HCT116 (cell line): ENCODE measurements around the gene TRIM38. TPM values are rescaled to one million over a fixed set of nuclear protein-coding genes. Genes with fewer than 3 reads are reported as not detected.

ENCODE experiments used
- ATAC-seq: fragments of 200-7000 bp; cut with Tn5 transposase; 2 replicates; pipeline ENCODE4 v1.9.1; 2020; ENCODE audit warnings: mild to moderate bottlenecking, moderate library complexity
- BruUV-seq: library from RNA; stranded (reverse); fragments of 400-500 nt; replicated peaks from 2 replicates; lab custom pipeline; 2021; lab: Mats Ljungman, UMichigan
- CTCF ChIA-PET: fragments of 300-600 bp; sonication (Branson Sonifier 250); formaldehyde crosslinking; loops from one replicate; lab custom pipeline; 2021; ENCODE audit warnings: antibody characterized with exemption; lab: Charles Lee
- POLR2A ChIA-PET: fragments of 300-600, 350-600 bp; sonication (Branson Sonifier 250); formaldehyde crosslinking; loops from one replicate; lab custom pipeline; 2021; ENCODE audit warnings: antibody characterized with exemption; lab: Charles Lee
- RAD21 ChIA-PET, 2 experiments: fragments of 300-600 bp; sonication (Branson Sonifier 250); formaldehyde crosslinking; loops; one replicate each; lab custom pipeline; 2023; ENCODE audit warnings: low total read pairs in 2 of 2; ENCODE audit not compliant: uncharacterized antibody in 2 of 2, unreplicated experiment in 2 of 2, low non-redundant PET in 1 of 2; lab: Charles Lee
- DNase-seq: peaks from one replicate; pipeline ENCODE4 v3.0.0-alpha.2; 2010; ENCODE audit warnings: low read depth, low spot score
- H2AFZ ChIP-seq: fragments of 200-600 bp; shearing (Covaris generic), sonication (generic); 2 replicates; pipeline ENCODE4 v1.6.1; 2017; ENCODE audit warnings: low read depth, mixed run types, mixed read lengths, antibody characterized with exemption, low read length; ENCODE audit not compliant: poor library complexity, severe bottlenecking
- H3K27ac ChIP-seq: 2 replicates; pipeline ENCODE4 v1.5.1; 2012; ENCODE audit warnings: low read depth, low read length
- H3K27me3 ChIP-seq: fragments of 200-600 bp; sonication (generic); 2 replicates; pipeline ENCODE4 v1.6.1; 2016; ENCODE audit warnings: mixed run types, low read length, mixed read lengths; ENCODE audit not compliant: insufficient read depth
- H3K36me3 ChIP-seq, 2 experiments: fragments of 200-500 bp in 1 of 2; fragments of 200-600 bp in 1 of 2; sonication (Bioruptor generic) in 1 of 2; sonication (generic) in 1 of 2; 2 replicates each; pipeline versions ENCODE4 v1.5.1 to v1.6.1; 2014 to 2016; ENCODE audit warnings: low read length in 2 of 2, inconsistent platforms in 1 of 2, mixed read lengths in 1 of 2, mixed run types in 1 of 2; ENCODE audit not compliant: insufficient read depth in 2 of 2, control insufficient read depth in 1 of 2
- H3K4me1 ChIP-seq, 2 experiments: fragments of 200-600 bp in 1 of 2; sonication (generic) in 1 of 2; 2 replicates each; pipeline versions ENCODE4 v1.5.1 to v1.6.1; 2012 to 2017; ENCODE audit warnings: low read length in 2 of 2, inconsistent platforms in 1 of 2, mild to moderate bottlenecking in 1 of 2, mixed read lengths in 1 of 2, mixed run types in 1 of 2, moderate library complexity in 1 of 2; ENCODE audit not compliant: insufficient read depth in 2 of 2, control insufficient read depth in 1 of 2
- H3K4me2 ChIP-seq: fragments of 200-600 bp; sonication (generic); 2 replicates; pipeline ENCODE4 v1.6.1; 2017; ENCODE audit warnings: mixed run types, low read length, mixed read lengths
- H3K4me3 ChIP-seq, 2 experiments: fragments of 200-600 bp in 1 of 2; sonication (generic) in 1 of 2; replicated peaks in 1 of 2; 2 replicates each; pipeline ENCODE4 v1.5.1; 2011 to 2016; ENCODE audit warnings: low read length in 2 of 2, control low read depth in 1 of 2, low read depth in 1 of 2, mild to moderate bottlenecking in 1 of 2, mixed read lengths in 1 of 2, mixed run types in 1 of 2
- H3K79me2 ChIP-seq: fragments of 200-600 bp; sonication (generic); 2 replicates; pipeline ENCODE4 v1.6.1; 2017; ENCODE audit warnings: mild to moderate bottlenecking, mixed run types, low read length, moderate library complexity, mixed read lengths; ENCODE audit not compliant: insufficient read depth
- H3K9ac ChIP-seq: fragments of 200-600 bp; sonication (generic); 2 replicates; pipeline ENCODE4 v1.6.1; 2016; ENCODE audit warnings: low read length, mixed read lengths
- H3K9me2 ChIP-seq: fragments of 200-600 bp; sonication (generic), shearing (Covaris generic); 2 replicates; pipeline ENCODE4 v1.6.1; 2017; ENCODE audit warnings: mixed run types, mild to moderate bottlenecking, moderate library complexity; ENCODE audit not compliant: insufficient read depth
- H3K9me3 ChIP-seq, 2 experiments: fragments of 200-500 bp in 1 of 2; fragments of 200-600 bp in 1 of 2; sonication (Bioruptor generic) in 1 of 2; sonication (generic) in 1 of 2; 2 replicates each; pipeline ENCODE4 v1.6.1; 2014 to 2017; ENCODE audit warnings: low read length in 2 of 2, mixed read lengths in 2 of 2, inconsistent platforms in 1 of 2, low read depth in 1 of 2, mild to moderate bottlenecking in 1 of 2, mixed run types in 1 of 2, moderate library complexity in 1 of 2; ENCODE audit not compliant: control insufficient read depth in 1 of 2, insufficient read depth in 1 of 2
- H4K20me1 ChIP-seq: fragments of 200-600 bp; sonication (generic), shearing (Covaris generic); 2 replicates; pipeline ENCODE4 v1.6.1; 2017; ENCODE audit warnings: mixed run types, mild to moderate bottlenecking, moderate library complexity; ENCODE audit not compliant: insufficient read depth
- CTCF ChIP-seq, 3 experiments: fragments of 200-600 bp in 1 of 3; sonication (generic) in 1 of 3; IDR thresholded peaks in 2 of 3; conservative IDR thresholded peaks in 1 of 3; 2 replicates each; pipeline ENCODE4 v1.5.1; 2012 to 2017; ENCODE audit warnings: low read depth in 2 of 3, low read length in 2 of 3, antibody characterized with exemption in 1 of 3, borderline replicate concordance in 1 of 3, control low read depth in 1 of 3, mild to moderate bottlenecking in 1 of 3, mixed read lengths in 1 of 3, mixed run types in 1 of 3, moderate library complexity in 1 of 3; ENCODE audit not compliant: insufficient read depth in 1 of 3
- EGR1 ChIP-seq: IDR thresholded peaks from 2 replicates; pipeline ENCODE4 v1.6.1; 2012; ENCODE audit warnings: low read depth
- EZH2 ChIP-seq: fragments of 200-600 bp; sonication (generic); IDR thresholded peaks from 2 replicates; pipeline ENCODE4 v1.6.1; 2017; ENCODE audit warnings: antibody characterized with exemption, mixed run types
- RAD21 ChIP-seq: IDR thresholded peaks from 2 replicates; pipeline ENCODE4 v1.6.1; 2012; ENCODE audit warnings: low read depth, mild to moderate bottlenecking
- SP1 ChIP-seq: IDR thresholded peaks from 2 replicates; pipeline ENCODE4 v1.6.1; 2012; ENCODE audit warnings: low read depth
- SRF ChIP-seq: IDR thresholded peaks from 2 replicates; pipeline ENCODE4 v1.6.1; 2012; ENCODE audit warnings: low read depth
- YY1 ChIP-seq: IDR thresholded peaks from 2 replicates; pipeline ENCODE4 v1.6.1; 2011; ENCODE audit warnings: low read length, low read depth, moderate library complexity, mild to moderate bottlenecking; ENCODE audit not compliant: insufficient replicate concordance; ENCODE audit errors: extremely low read depth
- ZFX ChIP-seq: fragments of 450-650 bp; IDR thresholded peaks from 2 replicates; pipeline ENCODE4 v1.6.1; 2017
- ZNF274 ChIP-seq: fragments of 200-500 bp; sonication (Bioruptor generic); IDR thresholded peaks from 2 replicates; pipeline ENCODE4 v1.6.1; 2014; ENCODE audit warnings: mild to moderate bottlenecking, low read depth, low read length, inconsistent platforms
- intact Hi-C: fragments of 100-400 bp; cut with micrococcal nuclease; formaldehyde crosslinking; loops from 2 replicates; pipeline ENCODE4 v1.10.0; 2022
- total RNA-seq: library from RNA; stranded (reverse); gene quantifications from one replicate; pipeline ENCODE4 v1.2.1, GENCODE V29; 2021; ENCODE audit not compliant: unreplicated experiment
- TF ChIP-seq, protein P1 (sequence below): IDR thresholded peaks from 2 replicates; pipeline ENCODE4 v1.6.1; 2011; ENCODE audit warnings: mild to moderate bottlenecking, low read length, moderate library complexity; ENCODE audit not compliant: insufficient replicate concordance; ENCODE audit errors: extremely low read depth
- TF ChIP-seq, protein P2 (sequence below): IDR thresholded peaks from 2 replicates; pipeline ENCODE4 v1.6.1; 2012; ENCODE audit warnings: low read depth

Gene TRIM38
- total RNA-seq, 1 experiment from 2014 or later = 9.6 TPM

GRCh38 chr6:25943887-25944286 is 18.7 kb upstream of the TRIM38 start:
- no peak overlapping the region for H3K4me2 ChIP-seq
- intact Hi-C loops = loop anchor here (2.0 to 10.0 kb wide), 4 partner anchors 155 to 722 kb away; partner anchors contain the start of gene CARMIL1
- no peak for ATAC-seq
- ChIA-PET CTCF (no interaction called here), POLR2A (no interaction called here), RAD21 (no interaction called here)
- H3K9me3 ChIP-seq = no peaks in the 10 kb centered on the region
- TF ChIP-seq SP1 = no peak
- no peak for TF ChIP-seq EZH2
- no peak for TF ChIP-seq SRF
- TF ChIP-seq ZNF274 = no peak
- no peak for TF ChIP-seq RAD21
- TF ChIP-seq YY1 = no peak
- no peak for TF ChIP-seq EGR1
- no peak for TF ChIP-seq ZFX
- no TSS peak for BruUV-seq
- H3K4me3 ChIP-seq = no peak overlapping the region
- no peak overlapping the region for H3K27ac ChIP-seq
- no peak for DNase-seq
- H3K27me3 ChIP-seq = no peaks in the 10 kb centered on the region
- no peak overlapping the region for H3K9ac ChIP-seq
- H3K36me3 ChIP-seq = no peaks in the 10 kb centered on the region
- H3K79me2 ChIP-seq = no peaks in the 10 kb centered on the region
- no peak overlapping the region for H2AFZ ChIP-seq
- H3K9me2 ChIP-seq = no peaks in the 10 kb centered on the region
- H4K20me1 ChIP-seq = no peaks in the 10 kb centered on the region
- no peaks in the 10 kb centered on the region for H3K4me1 ChIP-seq

DNA sequence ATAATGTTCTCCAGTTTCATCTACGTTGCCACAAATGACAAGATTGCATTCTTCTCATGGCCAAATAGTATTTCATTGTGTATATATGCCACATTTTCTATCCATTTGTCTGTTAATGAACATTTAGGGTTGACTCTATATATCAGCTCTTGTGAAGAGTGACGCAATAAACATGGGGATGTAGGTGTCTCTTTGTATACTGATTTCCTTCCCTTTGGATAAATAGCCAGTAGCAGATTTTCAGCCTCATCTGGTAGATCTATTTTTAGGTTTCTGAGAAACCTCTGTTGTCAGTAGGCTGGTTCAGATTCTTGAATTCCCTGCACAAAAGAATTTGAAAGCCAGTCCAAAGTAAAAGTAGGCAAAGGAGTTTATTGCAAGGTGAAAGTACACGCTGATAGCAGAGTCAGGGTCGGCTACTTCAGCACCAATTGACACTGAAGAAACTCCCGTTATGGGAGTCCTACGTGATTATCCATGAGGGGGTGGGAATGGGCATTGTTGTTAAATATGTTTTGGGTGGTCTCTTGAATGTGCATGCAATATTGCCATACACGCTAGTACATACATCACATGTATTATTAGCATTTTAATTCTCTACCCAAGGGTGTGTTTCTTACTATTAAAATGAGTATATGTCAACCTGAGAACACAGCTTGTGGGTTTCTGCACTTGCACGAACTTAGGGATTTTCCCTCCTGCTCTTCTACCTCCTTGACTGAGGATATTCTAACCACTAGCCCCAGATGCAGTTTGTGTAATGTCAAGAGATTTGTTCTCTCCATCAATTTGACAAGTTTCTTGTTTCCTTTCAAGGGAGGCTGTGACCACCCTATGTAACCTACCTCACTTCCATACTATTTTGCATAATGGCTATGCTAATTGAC is 17.7 kb upstream of the TRIM38 start:
- no peaks in the 10 kb centered on the region for H3K36me3 ChIP-seq
- no TSS peak for BruUV-seq
- no peaks in the 10 kb centered on the region for H3K79me2 ChIP-seq
- no peak overlapping the region for H3K27ac ChIP-seq
- H3K9me3 ChIP-seq = no peaks in the 10 kb centered on the region
- H4K20me1 ChIP-seq = no peaks in the 10 kb centered on the region
- H3K4me1 ChIP-seq = no peaks in the 10 kb centered on the region
- H3K27me3 ChIP-seq = no peaks in the 10 kb centered on the region
- H2AFZ ChIP-seq = no peak overlapping the region
- intact Hi-C loops = loop anchor here (5.0 to 10.0 kb wide), 2 partner anchors 670 to 723 kb away; partner anchors contain the start of gene CARMIL1
- DNase-seq (no peak), ATAC-seq (no peak)
- no peak overlapping the region for H3K4me3 ChIP-seq
- no peak overlapping the region for H3K9ac ChIP-seq
- H3K4me2 ChIP-seq = no peak overlapping the region
- CTCF ChIA-PET = no interaction called here
- no peaks in the 10 kb centered on the region for H3K9me2 ChIP-seq
- POLR2A ChIA-PET = no interaction called here
- RAD21 ChIA-PET = interaction anchor here in 1 of 2 experiments (0.6 kb wide), 1 partner anchor 327 kb away, joined by 3 read pairs; no protein-coding TSS in a partner anchor
- TF ChIP-seq, protein P1, sequence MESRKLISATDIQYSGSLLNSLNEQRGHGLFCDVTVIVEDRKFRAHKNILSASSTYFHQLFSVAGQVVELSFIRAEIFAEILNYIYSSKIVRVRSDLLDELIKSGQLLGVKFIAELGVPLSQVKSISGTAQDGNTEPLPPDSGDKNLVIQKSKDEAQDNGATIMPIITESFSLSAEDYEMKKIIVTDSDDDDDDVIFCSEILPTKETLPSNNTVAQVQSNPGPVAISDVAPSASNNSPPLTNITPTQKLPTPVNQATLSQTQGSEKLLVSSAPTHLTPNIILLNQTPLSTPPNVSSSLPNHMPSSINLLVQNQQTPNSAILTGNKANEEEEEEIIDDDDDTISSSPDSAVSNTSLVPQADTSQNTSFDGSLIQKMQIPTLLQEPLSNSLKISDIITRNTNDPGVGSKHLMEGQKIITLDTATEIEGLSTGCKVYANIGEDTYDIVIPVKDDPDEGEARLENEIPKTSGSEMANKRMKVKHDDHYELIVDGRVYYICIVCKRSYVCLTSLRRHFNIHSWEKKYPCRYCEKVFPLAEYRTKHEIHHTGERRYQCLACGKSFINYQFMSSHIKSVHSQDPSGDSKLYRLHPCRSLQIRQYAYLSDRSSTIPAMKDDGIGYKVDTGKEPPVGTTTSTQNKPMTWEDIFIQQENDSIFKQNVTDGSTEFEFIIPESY = no peak
- TF ChIP-seq, protein P2, sequence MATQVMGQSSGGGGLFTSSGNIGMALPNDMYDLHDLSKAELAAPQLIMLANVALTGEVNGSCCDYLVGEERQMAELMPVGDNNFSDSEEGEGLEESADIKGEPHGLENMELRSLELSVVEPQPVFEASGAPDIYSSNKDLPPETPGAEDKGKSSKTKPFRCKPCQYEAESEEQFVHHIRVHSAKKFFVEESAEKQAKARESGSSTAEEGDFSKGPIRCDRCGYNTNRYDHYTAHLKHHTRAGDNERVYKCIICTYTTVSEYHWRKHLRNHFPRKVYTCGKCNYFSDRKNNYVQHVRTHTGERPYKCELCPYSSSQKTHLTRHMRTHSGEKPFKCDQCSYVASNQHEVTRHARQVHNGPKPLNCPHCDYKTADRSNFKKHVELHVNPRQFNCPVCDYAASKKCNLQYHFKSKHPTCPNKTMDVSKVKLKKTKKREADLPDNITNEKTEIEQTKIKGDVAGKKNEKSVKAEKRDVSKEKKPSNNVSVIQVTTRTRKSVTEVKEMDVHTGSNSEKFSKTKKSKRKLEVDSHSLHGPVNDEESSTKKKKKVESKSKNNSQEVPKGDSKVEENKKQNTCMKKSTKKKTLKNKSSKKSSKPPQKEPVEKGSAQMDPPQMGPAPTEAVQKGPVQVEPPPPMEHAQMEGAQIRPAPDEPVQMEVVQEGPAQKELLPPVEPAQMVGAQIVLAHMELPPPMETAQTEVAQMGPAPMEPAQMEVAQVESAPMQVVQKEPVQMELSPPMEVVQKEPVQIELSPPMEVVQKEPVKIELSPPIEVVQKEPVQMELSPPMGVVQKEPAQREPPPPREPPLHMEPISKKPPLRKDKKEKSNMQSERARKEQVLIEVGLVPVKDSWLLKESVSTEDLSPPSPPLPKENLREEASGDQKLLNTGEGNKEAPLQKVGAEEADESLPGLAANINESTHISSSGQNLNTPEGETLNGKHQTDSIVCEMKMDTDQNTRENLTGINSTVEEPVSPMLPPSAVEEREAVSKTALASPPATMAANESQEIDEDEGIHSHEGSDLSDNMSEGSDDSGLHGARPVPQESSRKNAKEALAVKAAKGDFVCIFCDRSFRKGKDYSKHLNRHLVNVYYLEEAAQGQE = no peak
- TF ChIP-seq CTCF (IDR thresholded peaks at IDR 0.05 in 2 of 3, conservative IDR thresholded peaks at IDR 0.05 in 1 of 3; ENCODE audit: borderline replicate concordance in 1 of 3, insufficient read depth in 1 of 3, low read depth in 2 of 3, low read length in 2 of 3) = no peak
